Renal cortex interstitium (tissue), 15 donors: ENCODE measurements around the gene GNAL. TPM values are rescaled to one million over a fixed set of nuclear protein-coding genes. Genes with fewer than 3 reads are reported as not detected.
"Not testable (repeated sequence)": the region's sequence is repeated elsewhere in the genome, so short reads cannot be mapped to it uniquely, and the experiment has no call there.

ENCODE experiments used
- DNase-seq, 11 donors: peaks; one replicate each; pipeline ENCODE4 v3.0.0-alpha.2; 2013; ENCODE audit warnings: low read depth in 9 of 11, low spot score in 4 of 11; ENCODE audit errors: extremely low read depth in 1 of 11
- long read RNA-seq, 16 experiments: transcript quantifications; one replicate each; lab custom pipeline, GENCODE V29; 2026
- polyA plus RNA-seq, 3 donors: library from polyadenylated mRNA; unstranded; fragments of 120-200 nt; gene quantifications; one replicate each; pipeline ENCODE4 v1.2.1, GENCODE V29; 2013; ENCODE audit not compliant: insufficient read length in 3 of 3

GNAL gene
- 1 to 10 TPM; 3.7 to 4.1 (median 4.0) TPM for polyA plus RNA-seq
- long read RNA-seq, donor 1 = 0 reads
- long read RNA-seq, donor 2 = 0 reads
- long read RNA-seq, donor 3, partial matches to known transcripts = 0 of 7 reads
- long read RNA-seq, donor 3, other reads (novel, unspliced or antisense) = 7 of 7 reads
- long read RNA-seq, donor 4 = 0 reads
- long read RNA-seq, donor 5 = 0 reads
- long read RNA-seq, donor 6, partial matches to known transcripts = 5 of 5 reads
- long read RNA-seq, donor 6, other reads (novel, unspliced or antisense) = 0 of 5 reads
- long read RNA-seq, donor 7 = 0 reads
- long read RNA-seq, donor 8 = 0 reads
- long read RNA-seq, donor 9 = 0 reads
- long read RNA-seq, donor 10, partial matches to known transcripts = 17 of 17 reads
- long read RNA-seq, donor 10, other reads (novel, unspliced or antisense) = 0 of 17 reads
- long read RNA-seq, donor 11, partial matches to known transcripts = 6 of 7 reads
- long read RNA-seq, donor 11, other reads (novel, unspliced or antisense) = 0 of 7 reads
- long read RNA-seq, donor 12 = 0 reads
- long read RNA-seq, donor 13 = 0 reads
- long read RNA-seq, donor 14, partial matches to known transcripts = 18 of 18 reads
- long read RNA-seq, donor 14, other reads (novel, unspliced or antisense) = 0 of 18 reads
- long read RNA-seq, donor 15 = 0 reads
- long read RNA-seq, donor 16, partial matches to known transcripts = 18 of 27 reads
- long read RNA-seq, donor 16, other reads (novel, unspliced or antisense) = 8 of 27 reads

DNA sequence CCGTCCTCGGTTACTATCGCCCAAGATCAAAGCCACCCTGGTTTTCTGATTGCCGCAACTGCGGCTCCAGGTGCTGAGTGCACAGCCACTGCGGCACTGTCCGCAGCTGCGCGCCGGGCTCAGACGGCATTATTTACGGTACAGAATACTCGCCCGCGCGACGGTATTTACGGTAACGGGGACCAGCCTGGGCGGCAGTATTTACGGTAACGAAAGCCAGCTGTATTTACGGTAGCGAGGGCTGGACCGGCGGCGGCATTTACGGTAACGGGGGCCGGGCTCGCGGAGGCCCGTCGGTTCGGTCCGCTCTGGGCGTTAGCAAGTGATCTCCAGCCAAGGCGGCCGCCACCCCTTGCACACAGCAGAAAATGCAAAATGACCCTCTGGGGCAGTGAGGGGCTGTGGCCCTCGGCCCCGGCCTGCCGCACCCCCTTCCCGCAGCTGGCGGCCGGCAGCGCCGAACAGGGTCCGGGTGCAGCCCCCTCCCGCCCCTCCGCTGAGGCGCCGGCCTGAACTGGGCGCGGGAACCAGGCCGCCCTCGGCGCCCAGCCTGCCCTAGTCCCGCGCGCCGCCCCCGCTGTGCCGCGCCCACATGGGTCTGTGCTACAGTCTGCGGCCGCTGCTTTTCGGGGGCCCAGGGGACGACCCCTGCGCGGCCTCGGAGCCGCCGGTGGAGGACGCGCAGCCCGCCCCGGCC, at the start of gene GNAL:
Gene GNAL, plus strand, starts transcription at position 293 of the 697 bp plus-strand sequence. Its CDS starts 300 bp downstream, at position 593.
- peak; percentile 58 to 83 (median 78) for DNase-seq

DNA sequence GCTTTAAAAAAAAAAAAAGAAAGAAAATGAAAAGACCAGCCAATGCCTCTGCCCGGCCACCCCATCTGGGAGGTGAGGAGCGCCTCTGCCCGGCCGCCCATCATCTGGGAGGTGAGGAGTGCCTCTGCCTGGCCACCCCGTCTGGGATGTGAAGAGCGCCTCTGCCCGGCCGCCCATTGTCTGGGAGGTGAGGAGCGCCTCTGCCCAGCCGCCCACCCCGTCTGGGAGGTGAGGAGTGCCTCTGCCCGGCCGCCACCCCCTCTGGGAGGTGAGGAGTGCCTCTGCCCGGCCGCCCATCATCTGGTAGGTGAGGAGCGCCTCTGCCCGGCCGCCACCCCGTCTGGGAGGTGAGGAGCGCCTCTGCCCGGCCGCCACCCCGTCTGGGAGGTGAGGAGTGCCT, 41.8 kb upstream of the GNAL start:
- not testable (repeated sequence) for DNase-seq

DNA sequence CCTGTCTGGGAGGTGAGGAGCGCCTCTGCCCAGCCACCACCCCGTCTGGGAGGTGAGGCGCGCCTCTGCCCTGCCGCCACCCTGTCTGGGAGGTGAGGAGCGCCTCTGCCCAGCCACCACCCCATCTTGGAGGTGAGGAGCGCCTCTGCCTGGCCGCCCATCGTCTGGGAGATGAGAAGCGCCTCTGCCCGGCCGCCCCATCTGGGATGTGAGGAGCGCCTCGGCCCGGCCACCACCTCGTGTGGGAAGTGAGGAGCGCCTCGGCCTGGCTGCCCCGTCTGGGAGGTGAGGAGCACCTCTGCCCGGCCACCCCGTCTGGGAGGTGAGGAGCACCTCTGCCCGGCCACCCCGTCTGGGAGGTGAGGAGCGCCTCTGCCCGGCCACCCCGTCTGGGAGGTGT, 41.3 kb upstream of the GNAL start:
- not testable (repeated sequence) for DNase-seq

DNA sequence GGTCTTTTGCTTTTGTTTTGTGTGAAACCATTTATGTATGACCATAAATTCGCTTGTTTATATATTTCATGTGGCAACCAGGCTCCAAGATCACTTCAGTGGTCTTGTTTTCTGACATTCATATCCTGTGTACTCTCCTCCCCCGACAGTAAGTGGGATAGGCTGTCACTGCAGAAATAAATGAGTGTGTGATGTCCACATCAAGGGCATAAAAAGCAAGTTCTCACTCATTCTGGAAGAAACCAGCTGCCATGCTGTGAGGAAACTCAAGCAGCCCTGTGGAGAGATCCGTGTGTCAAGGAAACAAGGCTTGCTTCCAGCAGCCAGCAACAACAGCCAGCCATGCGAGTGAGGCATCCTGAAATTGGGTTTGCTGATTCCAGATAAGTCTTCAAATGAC, 39.2 kb upstream of the GNAL start:
- DNase-seq = no peak

- no peak for DNase-seq
Measured at GRCh38 chr18:11651899-11652298, 37.2 kb upstream of the GNAL start.

DNA sequence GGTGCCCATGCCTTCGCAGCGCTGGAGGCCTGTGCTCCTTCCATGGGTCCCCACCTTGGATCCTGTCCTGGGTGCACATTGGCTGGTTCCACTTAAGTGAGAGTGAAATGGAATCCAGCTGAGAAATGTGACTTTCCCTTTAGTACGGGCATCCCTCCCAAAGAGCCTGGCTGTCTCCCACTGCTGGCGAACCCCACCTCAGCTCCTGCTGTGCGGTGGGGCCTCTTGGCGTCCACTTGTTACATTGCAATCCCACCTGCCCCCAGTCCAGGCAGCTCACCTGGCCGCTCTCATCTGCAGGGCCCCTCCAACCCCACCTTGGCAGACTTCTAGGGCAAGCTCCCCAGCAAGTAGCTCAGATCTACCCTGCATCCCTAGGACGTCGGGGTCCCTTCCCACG, 35.5 kb upstream of the GNAL start:
- no peak for DNase-seq

- DNase-seq = peak in 3 of 11 donors; percentile 27 to 46 (median 33)
Measured at GRCh38 chr18:11654736-11655605, 34.1 kb upstream of the GNAL start.

DNA sequence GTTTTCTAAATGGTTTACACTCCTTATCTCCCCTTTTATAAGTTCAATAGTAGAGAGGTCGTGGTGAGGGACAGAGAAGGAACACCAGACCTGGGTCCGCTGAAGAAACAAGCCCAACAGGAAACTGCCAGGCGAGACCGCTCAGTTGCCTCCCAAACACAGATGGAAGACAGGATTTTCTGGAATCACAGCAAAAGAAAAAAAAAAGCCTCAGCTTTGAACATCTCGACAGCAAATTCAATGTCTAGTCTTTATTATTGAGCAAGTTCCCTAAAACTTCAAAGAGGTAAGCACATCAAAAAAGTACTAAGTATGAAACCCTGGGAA, 33.5 kb upstream of the GNAL start:
- peak in 1 of 11 donors; percentile 27 for DNase-seq

DNA sequence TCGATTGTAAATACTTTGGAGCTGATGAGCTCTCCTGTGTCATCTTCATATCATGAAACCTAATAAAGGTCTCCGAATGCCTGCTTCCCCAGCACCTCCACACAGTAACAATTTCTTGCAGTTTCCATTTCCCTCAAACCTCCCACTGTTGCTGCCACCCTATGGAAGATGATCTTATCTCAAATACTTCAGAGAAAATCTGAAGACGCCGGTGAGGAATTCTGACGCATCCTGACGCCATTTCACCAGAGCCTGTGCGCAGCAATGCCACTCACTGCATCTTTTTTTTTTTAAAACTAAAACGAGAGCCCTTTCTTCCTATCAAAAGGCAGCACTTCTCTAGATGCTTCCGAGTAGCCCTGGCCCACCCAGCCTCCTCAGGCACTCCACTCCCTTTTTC, 31.9 kb upstream of the GNAL start:
- DNase-seq = no peak

DNA sequence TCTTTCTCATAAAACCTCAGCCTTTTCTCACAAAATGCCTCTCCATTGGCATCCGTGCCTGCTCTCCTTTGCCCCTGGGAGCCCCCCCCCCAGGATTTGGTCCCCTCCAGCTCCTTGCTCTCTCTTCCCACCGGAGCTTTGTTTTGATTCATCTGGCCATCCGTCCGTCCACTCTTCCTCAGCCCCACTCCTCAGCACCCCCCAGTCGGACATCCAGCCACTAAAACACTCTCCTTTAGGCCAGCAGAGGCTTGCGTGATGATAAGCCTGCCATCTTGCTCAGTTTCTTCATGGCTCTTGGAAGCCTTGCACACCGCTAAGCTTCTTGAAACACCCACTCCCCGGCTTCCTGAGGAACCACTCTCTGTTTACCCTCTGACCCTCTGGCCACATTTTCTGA, 31.5 kb upstream of the GNAL start:
- no peak for DNase-seq

- no peak for DNase-seq
Measured at GRCh38 chr18:11658019-11658418, 31.0 kb upstream of the GNAL start.

- no peak for DNase-seq
Measured at GRCh38 chr18:11658989-11659388, 30.1 kb upstream of the GNAL start.

DNA sequence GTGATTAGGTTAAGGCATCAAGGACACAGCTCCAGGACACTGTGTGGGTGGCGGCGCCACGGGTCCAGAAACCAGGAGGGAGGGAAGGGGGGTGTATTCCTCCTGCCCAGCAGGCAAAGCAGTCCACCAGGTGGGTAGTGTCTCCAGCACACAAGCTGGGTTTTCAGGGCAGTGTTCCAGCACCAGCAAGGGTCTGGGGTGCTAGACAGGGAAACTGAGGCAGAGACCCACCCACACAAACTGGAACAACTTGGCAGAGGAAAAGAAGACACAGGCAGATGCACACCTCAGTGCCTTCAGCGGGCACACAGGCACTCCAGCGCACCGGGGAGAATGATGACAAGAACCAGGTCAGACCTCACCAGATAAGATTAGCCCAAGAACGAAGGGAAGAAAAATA, 28.4 kb upstream of the GNAL start:
- no peak for DNase-seq

- no peak for DNase-seq
Measured at GRCh38 chr18:11661430-11661829, 27.6 kb upstream of the GNAL start.

GRCh38 chr18:11663439-11664029, 25.5 kb upstream of the GNAL start:
- DNase-seq = no peak

GRCh38 chr18:11664286-11664685, 24.8 kb upstream of the GNAL start:
- DNase-seq = no peak

DNA sequence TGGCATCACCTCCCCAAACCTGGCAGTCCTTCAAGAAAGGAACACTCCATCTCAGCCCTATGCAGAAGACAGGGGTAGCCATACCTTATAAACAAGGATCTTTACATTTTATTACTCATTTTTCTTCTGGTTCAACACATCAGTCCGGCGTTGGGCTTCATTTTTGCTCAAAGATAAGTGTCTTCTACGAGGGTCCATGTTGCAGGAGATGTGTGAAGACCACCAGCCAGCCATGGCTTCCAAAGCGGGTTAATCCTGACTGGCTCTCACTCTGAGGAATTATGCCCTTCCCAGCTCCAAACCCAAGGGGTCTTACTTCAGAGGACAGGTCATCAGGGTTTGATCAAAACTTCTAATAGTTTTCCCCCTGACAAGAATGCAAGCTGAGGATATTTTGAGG, 23.9 kb upstream of the GNAL start:
- DNase-seq = no peak

- no peak for DNase-seq
Measured at GRCh38 chr18:11665587-11665986, 23.5 kb upstream of the GNAL start.

- DNase-seq = no peak
Measured at GRCh38 chr18:11666176-11666575, 22.9 kb upstream of the GNAL start.
